DMS79 (cell line): ENCODE data around the gene USB1.
A peak's percentile ranks its signal among the peaks of the same experiment; 100 is the strongest.

Source experiments
- DNase-seq: peaks from one replicate; lab custom pipeline; 2025; lab: John Stamatoyannopoulos, UW

Gene USB1

GRCh38 chr16:58019866-58020538 is 18.8 kb downstream of the USB1 start:
- no peak for DNase-seq

GRCh38 chr16:58020628-58021521 is 19.7 kb downstream of the USB1 start:
- no peak for DNase-seq

- DNase-seq, result no peak
Measured at GRCh38 chr16:58021661-58022551, 20.7 kb downstream of the USB1 start.

GRCh38 chr16:58022601-58023371 is 21.6 kb downstream of the USB1 start:
- peak; percentile 68 for DNase-seq

GRCh38 chr16:58024486-58025350 is 23.5 kb downstream of the USB1 start:
- no peak for DNase-seq

- peak; percentile 41 for DNase-seq
Measured at GRCh38 chr16:58025351-58026138, 24.3 kb downstream of the USB1 start, which contains the start of gene MMP15. MMP15 (plus strand) TSS chr16:58025754; CDS start chr16:58026351, 597 bp downstream.

GRCh38 chr16:58026139-58026704 is 25.0 kb downstream of the USB1 start:
- no peak for DNase-seq

GRCh38 chr16:58026705-58027160 is 25.5 kb downstream of the USB1 start:
- no peak for DNase-seq

GRCh38 chr16:58027161-58027915 is 26.1 kb downstream of the USB1 start:
- DNase-seq, result no peak

- DNase-seq, result no peak
Measured at GRCh38 chr16:58027916-58028455, 26.8 kb downstream of the USB1 start.

- DNase-seq, result no peak
Measured at GRCh38 chr16:58028541-58029070, 27.4 kb downstream of the USB1 start.

- DNase-seq, result no peak
Measured at GRCh38 chr16:58029410-58029809, 28.2 kb downstream of the USB1 start.

- no peak for DNase-seq
Measured at GRCh38 chr16:58030136-58030840, 29.1 kb downstream of the USB1 start.

- DNase-seq, result no peak
Measured at GRCh38 chr16:58031016-58031800, 30.0 kb downstream of the USB1 start.

- DNase-seq, result no peak
Measured at GRCh38 chr16:58032710-58033293, 31.6 kb downstream of the USB1 start.

GRCh38 chr16:58034128-58034685 is 33.0 kb downstream of the USB1 start:
- no peak for DNase-seq
